Motor neuron (in vitro differentiated cells): Measurements from ENCODE around the gene UIMC1. TPM values are rescaled to one million over a fixed set of nuclear protein-coding genes. Genes with fewer than 3 reads are reported as not detected.

Experiments
- ATAC-seq, 8 experiments: fragments of 200-7000 bp; cut with Tn5 transposase; replicated peaks in 6 of 8; 2 replicates each; pipeline ENCODE4 v1.8.0; 2021; ENCODE audit warnings: mild to moderate bottlenecking in 8 of 8, moderate library complexity in 8 of 8
- H3K27ac ChIP-seq, 2 donors: fragments of 250-450 bp; sonication (Bioruptor Pico); 2 replicates each; pipeline ENCODE4 v1.9.0; 2021; ENCODE audit warnings: antibody characterized with exemption in 2 of 2, mild to moderate bottlenecking in 2 of 2, moderate library complexity in 1 of 2
- H3K4me1 ChIP-seq, 2 donors: fragments of 250-450 bp; sonication (Bioruptor Pico); replicated peaks in 1 of 2; 2 replicates each; pipeline ENCODE4 v1.6.1; 2021; ENCODE audit warnings: antibody characterized with exemption in 2 of 2, mild to moderate bottlenecking in 2 of 2, moderate library complexity in 1 of 2
- H3K4me3 ChIP-seq, 5 donors: fragments of 250-450 bp; sonication (Bioruptor Pico); 2 replicates each; pipeline ENCODE4 v1.9.0; 2021; ENCODE audit warnings: antibody characterized with exemption in 5 of 5, mild to moderate bottlenecking in 5 of 5, moderate library complexity in 4 of 5
- WGBS, 10 experiments: fragments of 450-650 bp; shearing (Covaris generic); methylation state at CpG; one replicate each; pipeline ENCODE4 v1.0.0; 2022; 5-methylcytosine and 5-hydroxymethylcytosine counted together
- in situ Hi-C, 9 experiments: fragments of 400-800 bp; cut with MboI; loops; one replicate each; pipeline ENCODE4 v1.15.0; 2021; ENCODE audit warnings: low sequenced_read_pairs in 9 of 9, low pct_unique_long_range_greater_than_20kb in 2 of 9; ENCODE audit not compliant: unreplicated experiment in 9 of 9
- total RNA-seq, 8 experiments: library from RNA; unstranded; fragments of 300-600 nt; gene quantifications; 2 replicates each; pipeline versions ENCODE4 v1.2.3 to v1.2.4, GENCODE V29; 2022

Gene UIMC1
- total RNA-seq, 8 experiments from 2014 or later = 28.4 to 47.1 (median 36.0) TPM

DNA sequence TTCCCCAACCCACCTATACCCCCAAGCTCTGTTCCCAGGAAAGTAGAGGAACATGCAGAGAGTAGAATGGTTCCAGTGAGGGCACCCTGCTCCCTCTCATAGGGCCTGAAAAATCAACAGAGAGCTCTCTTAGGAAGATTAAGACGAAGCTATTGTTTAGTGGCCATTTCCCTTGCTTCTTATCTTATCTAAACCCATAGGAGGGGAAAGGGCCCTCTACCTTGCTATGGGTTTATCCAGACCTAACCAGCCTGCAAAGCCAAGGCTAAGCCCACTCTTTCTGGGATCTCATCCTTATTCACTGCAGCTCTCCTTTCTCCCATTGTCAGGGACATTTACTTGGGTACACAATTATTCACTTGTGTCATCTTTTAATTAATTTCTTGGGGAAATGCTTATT is 68.1 kb downstream of the UIMC1 start:
- in situ Hi-C loops = no loop called here
- WGBS, 10 experiments = 100% methylated on average over 1 of the region's 1 CpG; no CpG with 5 or more reads in 6 of the 10 experiments
- Histone ChIP-seq H3K27ac (no peak overlapping the region), H3K4me1 (no peaks in the 10 kb centered on the region), H3K4me3 (no peak overlapping the region)
- ATAC-seq = no peak

- H3K4me1 ChIP-seq = no peaks in the 10 kb centered on the region
- no peak overlapping the region for H3K27ac ChIP-seq
- WGBS, 10 experiments = 38 to 100% (median 93%) methylated on average over 1 of the region's 1 CpG; no CpG with 5 or more reads in 1 of the 10 experiments
- ATAC-seq = no peak
- in situ Hi-C loops = no loop called here
- no peak overlapping the region for H3K4me3 ChIP-seq
These were observed 71.6 kb downstream of the UIMC1 start for GRCh38 chr5:176935017-176935416.

DNA sequence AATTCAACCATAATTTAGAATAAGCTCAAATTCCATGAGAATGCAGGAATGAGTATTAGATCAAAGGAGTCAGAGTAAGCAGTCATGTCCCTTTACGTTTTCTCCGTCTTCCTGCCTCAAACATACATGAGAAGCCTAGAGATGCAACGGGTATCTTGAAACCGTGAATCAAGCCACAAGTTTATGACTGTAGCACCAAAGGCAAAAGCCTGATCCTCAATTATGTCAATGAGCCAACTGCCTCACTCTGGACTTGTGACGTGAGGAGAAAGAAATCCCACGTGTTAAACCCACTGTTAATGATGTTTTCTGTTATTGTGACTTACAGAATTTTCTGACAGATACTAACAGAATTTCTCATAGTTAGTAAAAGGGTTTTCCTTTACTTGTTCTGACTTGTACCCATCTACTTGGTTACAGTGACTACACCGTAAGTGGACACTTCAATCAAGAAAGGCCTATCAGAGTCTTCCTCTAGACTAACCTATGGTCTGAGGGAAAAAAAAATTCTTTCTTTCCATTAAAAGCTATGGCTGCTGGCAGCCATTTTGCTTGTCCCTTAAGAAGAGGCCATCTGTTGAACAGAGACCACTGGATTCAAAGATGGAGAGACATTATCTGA is 72.2 kb downstream of the UIMC1 start:
- no peak for ATAC-seq
- in situ Hi-C loops = no loop called here

GRCh38 chr5:176929654-176930053 is 76.9 kb downstream of the UIMC1 start:
- no peak for ATAC-seq

More for the DNA sequence above, 72.2 kb downstream of the UIMC1 start:
- Histone ChIP-seq H3K27ac (no peak overlapping the region), H3K4me1 (no peaks in the 10 kb centered on the region), H3K4me3 (no peak overlapping the region)
- 83 to 100% (median 93%) methylated on average over 1 to 7 of the region's 7 CpGs for WGBS, 10 experiments

GRCh38 chr5:176927562-176927961 is 79.0 kb downstream of the UIMC1 start:
- H3K4me1 ChIP-seq = no peaks in the 10 kb centered on the region
- no peak overlapping the region for H3K27ac ChIP-seq
- no peak overlapping the region for H3K4me3 ChIP-seq
- WGBS, 10 experiments = 60 to 100% (median 100%) methylated on average over 1 to 3 of the region's 3 CpGs; no CpG with 5 or more reads in 2 of the 10 experiments
- in situ Hi-C loops = no loop called here
- ATAC-seq = no peak

More at GRCh38 chr5:176929654-176930053, 76.9 kb downstream of the UIMC1 start:
- 67 to 100% (median 80%) methylated on average over 1 of the region's 1 CpG; no CpG with 5 or more reads in 3 of the 10 experiments for whole genome bisulfite sequencing, 10 experiments
- in situ Hi-C loops = no loop called here
- no peak overlapping the region for H3K27ac ChIP-seq
- no peaks in the 10 kb centered on the region for H3K4me1 ChIP-seq
- no peak overlapping the region for H3K4me3 ChIP-seq

DNA sequence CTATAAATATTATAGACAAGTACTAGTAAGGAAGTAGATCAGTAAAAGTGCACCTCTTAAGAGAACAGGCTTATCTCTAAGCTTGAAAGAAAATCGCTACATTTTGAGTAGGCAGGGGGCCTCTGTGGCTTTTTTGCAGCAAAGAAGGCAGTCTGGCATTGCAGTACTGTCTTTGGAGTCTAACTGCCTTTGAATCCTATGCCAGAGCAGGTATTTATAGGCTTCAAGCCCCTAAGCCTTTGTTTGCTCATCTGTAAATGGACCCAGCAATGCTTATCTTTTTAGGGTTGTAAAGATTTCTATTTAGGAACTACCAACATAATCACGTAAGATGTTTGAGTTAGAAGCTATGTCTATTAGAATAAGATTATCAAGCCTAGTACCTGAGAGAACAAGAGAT is 83.8 kb downstream of the UIMC1 start:
- H3K4me1 ChIP-seq = no peaks in the 10 kb centered on the region
- ATAC-seq = no peak
- H3K4me3 ChIP-seq = no peak overlapping the region
- in situ Hi-C loops = loop anchor here in 1 of 9 experiments (25.0 kb wide), 1 partner anchor 261 kb away; no protein-coding TSS in a partner anchor
- 71 to 100% (median 90%) methylated on average over 1 to 2 of the region's 2 CpGs; no CpG with 5 or more reads in 1 of the 10 experiments for WGBS, 10 experiments
- H3K27ac ChIP-seq = no peak overlapping the region

DNA sequence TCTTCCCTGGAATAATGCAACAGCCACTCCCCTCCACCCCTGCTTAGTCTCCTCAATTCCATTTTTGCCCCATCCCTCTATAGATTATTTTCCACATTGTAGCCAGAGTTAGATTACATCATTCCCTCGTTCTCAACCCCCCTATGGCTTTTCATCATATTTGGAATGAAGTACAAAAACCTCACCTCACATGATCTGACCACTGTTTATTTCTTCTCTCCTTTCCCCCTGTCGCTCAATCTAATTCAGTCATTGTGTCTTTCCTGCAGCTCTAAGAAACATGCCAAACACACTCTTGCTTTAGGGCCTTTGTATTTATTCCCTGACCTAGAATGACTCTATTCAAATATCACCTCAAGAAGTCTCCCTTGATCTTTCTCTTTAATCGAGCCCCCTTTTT is 84.9 kb downstream of the UIMC1 start:
- in situ Hi-C loops = loop anchor here in 1 of 9 experiments (25.0 kb wide), 1 partner anchor 259 kb away; no protein-coding TSS in a partner anchor
- no peak for ATAC-seq
- WGBS, 10 experiments = 15 to 86% (median 65%) methylated on average over 1 to 3 of the region's 3 CpGs; no CpG with 5 or more reads in 1 of the 10 experiments

GRCh38 chr5:176918613-176919012 is 88.0 kb downstream of the UIMC1 start:
- Histone ChIP-seq H3K4me1 (no peaks in the 10 kb centered on the region), H3K4me3 (no peak overlapping the region), H3K27ac (no peak overlapping the region)
- no peak for ATAC-seq
- in situ Hi-C loops = loop anchor here in 1 of 9 experiments (25.0 kb wide), 1 partner anchor 256 kb away; no protein-coding TSS in a partner anchor
- 88 to 100% (median 95%) methylated on average over 3 to 6 of the region's 6 CpGs for WGBS, 10 experiments

More for the DNA sequence above, 84.9 kb downstream of the UIMC1 start:
- Histone ChIP-seq H3K4me3 (no peak overlapping the region), H3K4me1 (no peaks in the 10 kb centered on the region), H3K27ac (no peak overlapping the region)

- in situ Hi-C loops = loop anchor here in 1 of 9 experiments (25.0 kb wide), 1 partner anchor 254 kb away; no protein-coding TSS in a partner anchor
- H3K4me3 ChIP-seq = no peak overlapping the region
- no peaks in the 10 kb centered on the region for H3K4me1 ChIP-seq
- H3K27ac ChIP-seq = no peak overlapping the region
- ATAC-seq = no peak
These were observed 90.2 kb downstream of the UIMC1 start for GRCh38 chr5:176916337-176916736.

GRCh38 chr5:176915906-176916305 is 90.7 kb downstream of the UIMC1 start:
- H3K4me1 ChIP-seq = no peaks in the 10 kb centered on the region
- no peak for ATAC-seq
- WGBS, 10 experiments = 55 to 100% (median 92%) methylated on average over 2 of the region's 2 CpGs
- H3K27ac ChIP-seq = no peak overlapping the region
- in situ Hi-C loops = loop anchor here in 1 of 9 experiments (25.0 kb wide), 1 partner anchor 254 kb away; no protein-coding TSS in a partner anchor
- H3K4me3 ChIP-seq = no peak overlapping the region

GRCh38 chr5:176912115-176912514 is 94.5 kb downstream of the UIMC1 start:
- Histone ChIP-seq H3K4me1 (no peaks in the 10 kb centered on the region), H3K27ac (no peak overlapping the region), H3K4me3 (no peak overlapping the region)
- in situ Hi-C loops = loop anchor here in 1 of 9 experiments (25.0 kb wide), 1 partner anchor 250 kb away; no protein-coding TSS in a partner anchor
- ATAC-seq = no peak
- WGBS, 10 experiments = 80 to 100% (median 98%) methylated on average over 1 to 2 of the region's 2 CpGs; no CpG with 5 or more reads in 2 of the 10 experiments

DNA sequence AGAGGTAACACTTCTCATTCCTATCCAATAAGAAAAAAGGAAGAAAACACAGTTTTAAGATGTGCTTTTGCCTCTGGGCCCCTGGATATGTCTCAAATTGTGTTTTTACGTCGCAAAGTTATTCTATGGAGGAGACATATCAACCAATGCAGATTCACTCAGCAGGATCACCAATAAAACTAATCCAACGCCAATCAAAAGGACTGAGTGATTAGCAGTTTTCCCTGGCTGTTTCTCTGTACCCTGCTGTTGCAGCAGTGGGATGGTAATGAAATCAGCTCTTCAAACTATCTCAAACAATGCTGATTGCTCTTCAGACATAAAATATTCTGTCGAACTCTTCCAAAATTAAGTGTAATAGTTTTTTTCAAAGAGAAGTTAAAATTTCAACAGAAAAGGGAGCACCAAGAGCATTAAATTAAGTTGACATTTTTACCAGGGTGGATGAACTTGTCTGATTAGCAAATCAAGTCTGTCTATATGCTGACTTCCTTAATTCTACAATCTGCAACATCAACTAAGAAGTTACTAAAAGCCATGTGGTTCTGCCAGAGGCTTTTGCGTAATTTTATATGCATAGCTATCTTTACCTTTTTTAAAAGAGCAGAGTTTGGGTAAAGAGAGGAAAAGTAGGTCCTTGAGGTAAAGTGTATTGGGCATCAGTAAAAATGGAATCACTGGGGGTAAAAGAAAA is 97.8 kb downstream of the UIMC1 start:
- ATAC-seq = no peak
- in situ Hi-C loops = loop anchor here in 1 of 9 experiments (25.0 kb wide), 1 partner anchor 247 kb away; no protein-coding TSS in a partner anchor
- H3K27ac ChIP-seq = no peak overlapping the region
- H3K4me3 ChIP-seq = no peak overlapping the region
- H3K4me1 ChIP-seq = no peaks in the 10 kb centered on the region
- WGBS, 10 experiments = 64 to 100% (median 96%) methylated on average over 2 to 5 of the region's 5 CpGs; no CpG with 5 or more reads in 2 of the 10 experiments

- no peak for ATAC-seq
- H3K4me1 ChIP-seq = no peaks in the 10 kb centered on the region
- H3K27ac ChIP-seq = no peak overlapping the region
- no peak overlapping the region for H3K4me3 ChIP-seq
- in situ Hi-C loops = loop anchor here in 1 of 9 experiments (25.0 kb wide), 1 partner anchor 244 kb away; no protein-coding TSS in a partner anchor
- 75 to 100% (median 100%) methylated on average over 1 to 3 of the region's 3 CpGs; no CpG with 5 or more reads in 3 of the 10 experiments for WGBS, 10 experiments
These were observed 99.8 kb downstream of the UIMC1 start for GRCh38 chr5:176906796-176907195.
